ENCODE data around the gene VILL. TPM values are rescaled to one million over a fixed set of nuclear protein-coding genes. Genes with fewer than 3 reads are reported as not detected.
A peak's percentile ranks its signal among the peaks of the same experiment; 100 is the strongest.

The VILL gene
- total RNA-seq, 1 donor from 2014 or later, result 11.4 TPM

GRCh38 chr3:38003371-38003816 lies 12.8 kb downstream of the VILL start:
- Mint-ChIP-seq H3K27me3 (no peaks in the 10 kb centered on the region), H3K27ac (no peak overlapping the region), H3K9me3 (no peaks in the 10 kb centered on the region), H3K36me3 (ENCODE audit: low read depth) (peaks cover 34% of the 10 kb centered on the region), H3K4me3 (no peak overlapping the region), H3K4me1 (peaks cover 24% of the 10 kb centered on the region)
- intact Hi-C loops (cut with micrococcal nuclease), result loop anchor here (1.0 kb wide), 2 partner anchors 29 to 148 kb away; no protein-coding TSS in a partner anchor
- peak; percentile 88 for DNase-seq

GRCh38 chr3:38003817-38004414 lies 13.3 kb downstream of the VILL start:
- no peak for DNase-seq
- H3K9me3 Mint-ChIP-seq, result no peaks in the 10 kb centered on the region

GRCh38 chr3:38004415-38005075 lies 14.0 kb downstream of the VILL start:
- no peaks in the 10 kb centered on the region for H3K9me3 Mint-ChIP-seq
- H3K36me3 Mint-ChIP-seq (ENCODE audit: low read depth), result peaks cover 28% of the 10 kb centered on the region
- intact Hi-C loops (cut with micrococcal nuclease), result loop anchor here (1.0 kb wide), 1 partner anchor 475 kb away; no protein-coding TSS in a partner anchor
- no peaks in the 10 kb centered on the region for H3K27me3 Mint-ChIP-seq
- H3K4me3 Mint-ChIP-seq, result no peak overlapping the region
- DNase-seq, result peak; percentile 87
- H3K27ac Mint-ChIP-seq, result no peak overlapping the region
- H3K4me1 Mint-ChIP-seq, result peaks cover 15% of the 10 kb centered on the region

More at GRCh38 chr3:38003817-38004414, 13.3 kb downstream of the VILL start:
- Mint-ChIP-seq H3K4me3 (no peak overlapping the region), H3K27me3 (no peaks in the 10 kb centered on the region), H3K36me3 (ENCODE audit: low read depth) (peaks cover 34% of the 10 kb centered on the region), H3K27ac (no peak overlapping the region), H3K4me1 (peaks cover 20% of the 10 kb centered on the region)
- intact Hi-C loops (cut with micrococcal nuclease), result loop anchor here (1.0 kb wide), 3 partner anchors 30 to 475 kb away; no protein-coding TSS in a partner anchor

GRCh38 chr3:38005076-38006020 lies 14.8 kb downstream of the VILL start:
- H3K27me3 Mint-ChIP-seq, result no peaks in the 10 kb centered on the region
- DNase-seq, result no peak
- H3K9me3 Mint-ChIP-seq, result no peaks in the 10 kb centered on the region
- peaks cover 22% of the 10 kb centered on the region for H3K36me3 Mint-ChIP-seq (ENCODE audit: low read depth)
- H3K4me1 Mint-ChIP-seq, result peaks cover 12% of the 10 kb centered on the region
- intact Hi-C loops (cut with micrococcal nuclease), result no loop called here
- no peak overlapping the region for H3K4me3 Mint-ChIP-seq
- H3K27ac Mint-ChIP-seq, result no peak overlapping the region

GRCh38 chr3:38006031-38006430 lies 15.4 kb downstream of the VILL start:
- intact Hi-C loops (cut with micrococcal nuclease), result no loop called here
- peaks cover 12% of the 10 kb centered on the region for H3K4me1 Mint-ChIP-seq
- no peak overlapping the region for H3K4me3 Mint-ChIP-seq
- no peak overlapping the region for H3K27ac Mint-ChIP-seq
- no peak for DNase-seq
- H3K36me3 Mint-ChIP-seq (ENCODE audit: low read depth), result peaks cover 21% of the 10 kb centered on the region
- no peaks in the 10 kb centered on the region for H3K9me3 Mint-ChIP-seq
- H3K27me3 Mint-ChIP-seq, result no peaks in the 10 kb centered on the region

- no peaks in the 10 kb centered on the region for H3K27me3 Mint-ChIP-seq
- intact Hi-C loops (cut with micrococcal nuclease), result no loop called here
These were observed 15.9 kb downstream of the VILL start for GRCh38 chr3:38006445-38006995.

GRCh38 chr3:38007754-38008090 lies 17.1 kb downstream of the VILL start:
- Mint-ChIP-seq H3K27me3 (no peaks in the 10 kb centered on the region), H3K9me3 (no peaks in the 10 kb centered on the region), H3K4me1 (peaks cover 12% of the 10 kb centered on the region), H3K4me3 (no peak overlapping the region), H3K36me3 (ENCODE audit: low read depth) (peaks cover 17% of the 10 kb centered on the region), H3K27ac (no peak overlapping the region)
- DNase-seq, result no peak
- intact Hi-C loops (cut with micrococcal nuclease), result no loop called here

More at GRCh38 chr3:38006445-38006995, 15.9 kb downstream of the VILL start:
- H3K36me3 Mint-ChIP-seq (ENCODE audit: low read depth), result peaks cover 21% of the 10 kb centered on the region
- H3K9me3 Mint-ChIP-seq, result no peaks in the 10 kb centered on the region
- H3K4me3 Mint-ChIP-seq, result no peak overlapping the region
- DNase-seq, result no peak
- H3K27ac Mint-ChIP-seq, result no peak overlapping the region
- peaks cover 12% of the 10 kb centered on the region for H3K4me1 Mint-ChIP-seq

- Mint-ChIP-seq H3K27me3 (no peaks in the 10 kb centered on the region), H3K36me3 (ENCODE audit: low read depth) (peaks cover 14% of the 10 kb centered on the region), H3K9me3 (no peaks in the 10 kb centered on the region), H3K4me3 (no peak overlapping the region), H3K27ac (no peak overlapping the region), H3K4me1 (peaks cover 9% of the 10 kb centered on the region)
- DNase-seq, result no peak
- intact Hi-C loops (cut with micrococcal nuclease), result no loop called here
These were observed 17.7 kb downstream of the VILL start for GRCh38 chr3:38008191-38008701.

- H3K9me3 Mint-ChIP-seq, result no peaks in the 10 kb centered on the region
- H3K4me1 Mint-ChIP-seq, result peaks cover 8% of the 10 kb centered on the region
- peaks cover 16% of the 10 kb centered on the region for H3K36me3 Mint-ChIP-seq (ENCODE audit: low read depth)
- no peaks in the 10 kb centered on the region for H3K27me3 Mint-ChIP-seq
- no peak for DNase-seq
- no peak overlapping the region for H3K27ac Mint-ChIP-seq
- intact Hi-C loops (cut with micrococcal nuclease), result no loop called here
- H3K4me3 Mint-ChIP-seq, result no peak overlapping the region
These were observed 18.5 kb downstream of the VILL start for GRCh38 chr3:38008971-38009580.

- no peak overlapping the region for H3K27ac Mint-ChIP-seq
- no peak for DNase-seq
- intact Hi-C loops (cut with micrococcal nuclease), result no loop called here
These were observed 19.4 kb downstream of the VILL start for GRCh38 chr3:38009807-38010591.

GRCh38 chr3:38011111-38011510 lies 20.5 kb downstream of the VILL start:
- no peak overlapping the region for H3K27ac Mint-ChIP-seq
- intact Hi-C loops (cut with micrococcal nuclease), result no loop called here
- no peak overlapping the region for H3K4me3 Mint-ChIP-seq
- no peaks in the 10 kb centered on the region for H3K27me3 Mint-ChIP-seq
- H3K36me3 Mint-ChIP-seq (ENCODE audit: low read depth), result peaks cover 18% of the 10 kb centered on the region
- no peaks in the 10 kb centered on the region for H3K4me1 Mint-ChIP-seq
- H3K9me3 Mint-ChIP-seq, result peaks cover 2% of the 10 kb centered on the region
- DNase-seq, result no peak

More at GRCh38 chr3:38009807-38010591, 19.4 kb downstream of the VILL start:
- no peaks in the 10 kb centered on the region for H3K9me3 Mint-ChIP-seq
- no peak overlapping the region for H3K4me3 Mint-ChIP-seq
- peaks cover 2% of the 10 kb centered on the region for H3K4me1 Mint-ChIP-seq
- H3K36me3 Mint-ChIP-seq (ENCODE audit: low read depth), result peaks cover 12% of the 10 kb centered on the region
- no peaks in the 10 kb centered on the region for H3K27me3 Mint-ChIP-seq

GRCh38 chr3:38015485-38015884 lies 24.9 kb downstream of the VILL start:
- Mint-ChIP-seq H3K27me3 (no peaks in the 10 kb centered on the region), H3K36me3 (ENCODE audit: low read depth) (peaks cover 29% of the 10 kb centered on the region), H3K4me1 (no peaks in the 10 kb centered on the region), H3K27ac (no peak overlapping the region), H3K4me3 (no peak overlapping the region), H3K9me3 (peaks cover 10% of the 10 kb centered on the region)
- intact Hi-C loops (cut with micrococcal nuclease), result no loop called here
- no peak for DNase-seq
